GM12872 (cell line): ENCODE measurements around the gene NRXN3.

ENCODE experiments used
- TF ChIP-seq, protein P1 (sequence below): IDR thresholded peaks from 3 replicates; pipeline ENCODE4 v1.5.1; 2011; ENCODE audit warnings: low read depth, mild to moderate bottlenecking, low read length, moderate library complexity; ENCODE audit not compliant: insufficient read depth

The NRXN3 gene

DNA sequence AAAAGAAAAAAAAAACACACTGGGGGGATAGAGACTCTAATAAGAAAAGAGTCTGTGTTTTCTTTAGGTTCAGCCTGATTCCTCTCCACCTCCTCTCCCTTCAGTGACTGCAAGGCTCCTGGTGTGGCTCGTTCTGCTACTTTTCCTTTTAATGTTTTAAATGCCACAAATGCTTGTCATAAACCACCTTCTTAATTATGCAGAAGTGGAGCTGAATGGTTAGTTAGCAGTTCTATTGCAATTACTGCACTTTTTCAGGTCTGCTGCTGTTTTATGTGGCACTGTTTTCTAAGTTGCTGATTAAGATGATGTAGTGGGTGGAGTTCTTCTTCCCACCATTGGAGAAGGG is 1163.0 kb downstream of the NRXN3 start:
- TF ChIP-seq, protein P1, sequence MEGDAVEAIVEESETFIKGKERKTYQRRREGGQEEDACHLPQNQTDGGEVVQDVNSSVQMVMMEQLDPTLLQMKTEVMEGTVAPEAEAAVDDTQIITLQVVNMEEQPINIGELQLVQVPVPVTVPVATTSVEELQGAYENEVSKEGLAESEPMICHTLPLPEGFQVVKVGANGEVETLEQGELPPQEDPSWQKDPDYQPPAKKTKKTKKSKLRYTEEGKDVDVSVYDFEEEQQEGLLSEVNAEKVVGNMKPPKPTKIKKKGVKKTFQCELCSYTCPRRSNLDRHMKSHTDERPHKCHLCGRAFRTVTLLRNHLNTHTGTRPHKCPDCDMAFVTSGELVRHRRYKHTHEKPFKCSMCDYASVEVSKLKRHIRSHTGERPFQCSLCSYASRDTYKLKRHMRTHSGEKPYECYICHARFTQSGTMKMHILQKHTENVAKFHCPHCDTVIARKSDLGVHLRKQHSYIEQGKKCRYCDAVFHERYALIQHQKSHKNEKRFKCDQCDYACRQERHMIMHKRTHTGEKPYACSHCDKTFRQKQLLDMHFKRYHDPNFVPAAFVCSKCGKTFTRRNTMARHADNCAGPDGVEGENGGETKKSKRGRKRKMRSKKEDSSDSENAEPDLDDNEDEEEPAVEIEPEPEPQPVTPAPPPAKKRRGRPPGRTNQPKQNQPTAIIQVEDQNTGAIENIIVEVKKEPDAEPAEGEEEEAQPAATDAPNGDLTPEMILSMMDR = no peak

DNA sequence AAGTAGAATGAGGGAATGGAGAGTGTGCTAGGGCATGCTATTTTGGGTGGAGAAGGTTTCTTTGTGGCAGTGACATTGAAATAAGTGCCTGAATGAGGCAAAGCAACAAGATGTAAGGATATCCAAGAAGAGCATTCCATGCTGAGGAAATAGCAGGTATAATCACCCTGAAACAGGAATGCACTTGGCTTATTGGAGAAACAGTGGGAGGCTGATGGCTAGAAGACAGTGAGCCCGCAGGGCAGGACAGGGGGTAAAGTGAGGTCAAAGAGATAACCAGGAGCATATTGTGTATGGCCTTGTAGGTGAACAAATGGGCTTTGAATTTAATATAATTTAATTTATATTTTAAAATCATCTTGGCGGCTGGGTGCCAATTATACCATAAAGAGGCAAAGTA is 1164.1 kb downstream of the NRXN3 start:
- TF ChIP-seq, protein P1 = no peak

DNA sequence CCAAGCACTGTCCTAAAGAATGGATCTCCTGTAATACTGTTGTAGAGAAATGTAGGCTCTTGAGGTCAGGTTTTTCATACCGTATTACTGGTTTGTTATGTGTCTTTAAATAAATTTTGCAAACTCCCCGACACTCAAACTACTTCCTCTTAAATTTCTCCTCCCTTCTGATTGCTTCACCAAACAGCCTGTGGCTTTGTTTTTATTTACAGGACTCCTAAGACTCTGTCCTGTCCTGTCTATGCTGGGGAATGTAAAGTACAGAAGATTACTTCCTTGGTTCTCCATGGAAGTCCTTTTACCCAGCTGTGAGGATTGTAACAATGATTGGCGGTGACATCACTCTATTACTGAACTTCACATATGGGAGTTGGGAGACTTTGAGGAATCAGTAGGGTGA is 1167.6 kb downstream of the NRXN3 start:
- TF ChIP-seq, protein P1 = no peak

DNA sequence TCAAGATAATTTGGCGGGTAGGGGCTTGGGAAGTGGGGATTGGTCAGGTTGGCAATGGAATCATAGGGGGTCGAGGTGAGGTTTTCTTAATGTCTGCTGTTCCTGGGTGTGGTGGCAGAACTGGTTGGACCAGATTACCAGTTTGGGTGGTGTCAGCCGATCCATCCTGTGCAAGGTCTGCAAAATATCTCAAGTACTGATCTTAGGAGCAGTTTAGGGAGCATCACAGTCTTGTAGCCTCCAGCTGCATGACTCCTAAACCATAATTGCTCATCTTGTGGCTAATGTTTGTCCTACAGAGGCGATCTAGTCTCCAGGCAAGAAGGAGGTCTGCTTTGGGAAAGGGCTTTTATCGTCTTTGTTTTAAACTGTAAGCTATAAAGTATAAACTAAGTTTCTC is 1172.8 kb downstream of the NRXN3 start:
- TF ChIP-seq, protein P1 = no peak

DNA sequence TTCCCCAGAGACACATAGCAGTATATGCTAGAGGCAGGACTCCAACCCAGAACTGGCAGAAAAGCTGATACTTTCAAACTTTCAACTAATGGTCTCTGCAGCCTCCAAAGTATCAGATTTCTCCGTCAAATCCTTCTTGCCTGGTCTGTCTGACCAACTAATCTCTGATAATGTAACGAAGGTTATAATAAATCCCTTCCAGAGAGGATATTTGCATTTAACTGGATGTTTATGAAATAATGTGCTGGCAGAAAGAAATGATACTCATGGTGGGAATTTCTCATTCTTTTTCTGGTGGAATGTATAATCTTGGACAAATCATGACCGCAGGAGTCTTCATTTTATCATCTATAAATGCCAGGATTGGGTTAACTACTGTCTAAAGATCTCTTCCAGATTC is 1180.8 kb downstream of the NRXN3 start:
- TF ChIP-seq, protein P1 = no peak

DNA sequence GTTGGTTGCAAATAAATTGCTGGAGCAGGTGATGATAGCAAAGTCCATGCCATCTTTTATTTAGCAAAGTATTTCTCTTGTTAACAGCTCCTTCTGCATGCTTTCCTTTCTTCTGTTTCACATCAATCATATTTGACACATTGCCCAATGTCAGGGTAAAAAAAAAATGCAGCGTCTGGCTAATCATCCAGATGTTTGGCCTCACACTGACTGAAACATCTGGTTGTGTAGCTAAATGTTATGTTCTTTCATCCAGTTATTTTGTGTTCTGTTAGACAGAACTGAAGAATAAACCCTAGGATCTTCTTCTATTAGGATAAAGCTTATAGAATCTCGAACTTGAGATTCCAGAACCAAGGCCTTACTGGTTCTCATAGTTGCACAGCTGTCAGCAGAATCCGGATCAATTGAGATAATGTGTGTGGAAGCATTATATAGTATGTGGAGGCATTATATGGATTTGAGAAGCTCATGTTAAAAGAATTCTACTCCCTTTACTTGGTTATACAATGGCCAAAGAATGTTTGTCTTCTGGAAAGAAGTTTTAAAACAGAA is 1182.0 kb downstream of the NRXN3 start:
- TF ChIP-seq, protein P1 = no peak

DNA sequence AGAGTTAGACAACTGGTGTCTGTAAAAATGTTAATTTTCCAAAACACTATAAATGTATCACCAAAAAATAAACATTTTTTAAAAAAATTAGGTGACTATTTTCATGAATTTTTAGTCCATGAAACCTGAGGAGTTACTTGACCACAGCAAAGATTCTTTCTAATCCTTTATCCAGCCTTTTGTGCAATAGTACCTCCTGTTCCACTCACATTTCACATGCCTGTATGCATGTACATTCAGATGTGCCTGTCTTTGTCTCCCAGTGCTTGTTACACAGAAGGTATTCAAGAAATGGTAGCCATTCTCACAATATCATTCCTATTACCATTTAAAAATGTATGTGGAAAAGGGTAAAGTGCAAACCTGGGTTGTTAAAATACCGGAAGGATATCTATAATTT is 1184.2 kb downstream of the NRXN3 start:
- TF ChIP-seq, protein P1 = no peak

DNA sequence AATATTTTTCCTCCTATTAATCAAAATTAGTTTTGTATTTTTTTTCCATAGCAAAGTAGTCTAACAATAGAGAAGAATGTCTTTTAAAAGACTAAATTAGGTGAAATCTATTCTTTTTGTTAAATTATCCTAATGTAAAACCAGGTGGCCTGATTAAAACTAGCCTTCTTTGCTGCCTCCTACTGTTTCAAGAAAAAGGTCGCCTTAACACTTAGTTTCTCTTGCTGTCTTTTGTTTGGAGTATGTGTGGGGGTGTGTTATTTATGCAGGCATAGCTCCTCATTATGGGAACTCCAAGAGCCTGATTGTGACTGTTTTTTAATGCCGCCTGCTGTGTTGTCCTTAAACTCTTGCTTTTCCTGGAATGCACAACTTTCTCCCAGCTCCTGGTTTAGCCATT is 1185.9 kb downstream of the NRXN3 start:
- TF ChIP-seq, protein P1 = no peak
